Type B pancreatic cell (in vitro differentiated cells): ENCODE measurements around the gene URB1. TPM values are rescaled to one million over a fixed set of nuclear protein-coding genes. Genes with fewer than 3 reads are reported as not detected.
A peak's percentile ranks its signal among the peaks of the same experiment; 100 is the strongest.
"Not testable (repeated sequence)": the region's sequence is repeated elsewhere in the genome, so short reads cannot be mapped to it uniquely, and the experiment has no call there.

ENCODE experiments used
- DNase-seq: peaks from one replicate; pipeline ENCODE4 v3.0.0; 2021; ENCODE audit warnings: mixed read lengths; ENCODE audit not compliant: unreplicated experiment; ENCODE audit errors: extremely low spot score
- H3K27ac Mint-ChIP-seq: 2 replicates; pipeline ENCODE4 v1.8.0; 2021; ENCODE audit warnings: mild to moderate bottlenecking, mixed read lengths
- H3K27me3 Mint-ChIP-seq: 2 replicates; pipeline ENCODE4 v1.8.0; 2021; ENCODE audit warnings: mixed read lengths
- H3K36me3 Mint-ChIP-seq: 2 replicates; pipeline ENCODE4 v1.8.0; 2021; ENCODE audit warnings: mixed read lengths
- H3K4me1 Mint-ChIP-seq: one replicate; pipeline ENCODE4 v1.8.0; 2021; ENCODE audit warnings: mixed read lengths; ENCODE audit not compliant: unreplicated experiment
- H3K4me3 Mint-ChIP-seq: 2 replicates; pipeline ENCODE4 v1.8.0; 2021; ENCODE audit warnings: mild to moderate bottlenecking, mixed read lengths
- H3K9me3 Mint-ChIP-seq: 2 replicates; pipeline ENCODE4 v1.8.0; 2021; ENCODE audit warnings: mixed read lengths
- CTCF ChIP-seq: fragments of 200-600 bp; sonication (generic); conservative IDR thresholded peaks from 2 replicates; pipeline ENCODE4 v1.5.0; 2021; ENCODE audit warnings: antibody characterized with exemption, mild to moderate bottlenecking
- long read RNA-seq: library from polyadenylated mRNA; unstranded; transcript quantifications from one replicate; pipeline ENCODE4 v2.0.0, GENCODE V29; 2020
- total RNA-seq: library from RNA; stranded (reverse); gene quantifications from 2 replicates; pipeline ENCODE4 v1.2.1, GENCODE V29; 2021; ENCODE audit warnings: low replicate concordance

URB1 gene
- total RNA-seq: 18.5 and 19.9 TPM in 2 replicates
- long read RNA-seq, partial matches to known transcripts: 9 of 10 reads
- long read RNA-seq, other reads (novel, unspliced or antisense): 1 of 10 reads

GRCh38 chr21:32392880-32393676 lies at the start of gene URB1:
Gene URB1 (minus strand): TSS chr21:32393012. CDS start chr21:32392910, 102 bp downstream.
- H3K9me3 Mint-ChIP-seq: no peaks in the 10 kb centered on the region
- no peak for TF ChIP-seq CTCF
- H3K27me3 Mint-ChIP-seq: peaks cover 3% of the 10 kb centered on the region
- peaks cover 7% of the 10 kb centered on the region for H3K36me3 Mint-ChIP-seq
- peak within 1 kb of the TSS; percentile 84 for H3K27ac Mint-ChIP-seq
- peaks cover 26% of the 10 kb centered on the region for H3K4me1 Mint-ChIP-seq
- DNase-seq: peak; percentile 85
- peak within 1 kb of the TSS; percentile 92 for H3K4me3 Mint-ChIP-seq

GRCh38 chr21:32437729-32438128 lies 44.9 kb upstream of the URB1 start:
- Mint-ChIP-seq H3K4me1 (no peaks in the 10 kb centered on the region), H3K27ac (no peak overlapping the region), H3K36me3 (no peaks in the 10 kb centered on the region), H3K9me3 (no peaks in the 10 kb centered on the region), H3K27me3 (peaks cover 14% of the 10 kb centered on the region), H3K4me3 (no peak overlapping the region)
- no peak for DNase-seq
- TF ChIP-seq CTCF: no peak

GRCh38 chr21:32432982-32433660 lies 40.3 kb upstream of the URB1 start:
- H3K9me3 Mint-ChIP-seq, H3K4me1 Mint-ChIP-seq, DNase-seq, H3K36me3 Mint-ChIP-seq, H3K27me3 Mint-ChIP-seq, H3K4me3 Mint-ChIP-seq: not testable (repeated sequence)
- peak overlapping the region; percentile 65 for H3K27ac Mint-ChIP-seq

GRCh38 chr21:32427958-32428623 lies 35.3 kb upstream of the URB1 start:
- Mint-ChIP-seq H3K27me3 (peaks cover 1% of the 10 kb centered on the region), H3K27ac (peak overlapping the region; percentile 15), H3K4me3 (no peak overlapping the region), H3K36me3 (no peaks in the 10 kb centered on the region), H3K4me1 (no peaks in the 10 kb centered on the region), H3K9me3 (peaks cover 6% of the 10 kb centered on the region)
- no peak for DNase-seq
- TF ChIP-seq CTCF: no peak

- H3K4me3 Mint-ChIP-seq: no peak overlapping the region
- no peaks in the 10 kb centered on the region for H3K36me3 Mint-ChIP-seq
- no peaks in the 10 kb centered on the region for H3K4me1 Mint-ChIP-seq
- no peak for TF ChIP-seq CTCF
- no peak for DNase-seq
- H3K9me3 Mint-ChIP-seq: peaks cover 1% of the 10 kb centered on the region
- no peak overlapping the region for H3K27ac Mint-ChIP-seq
- H3K27me3 Mint-ChIP-seq: peaks cover 3% of the 10 kb centered on the region
Observed at GRCh38 chr21:32426592-32427051, 33.8 kb upstream of the URB1 start.
